Left kidney (tissue), 2 donors: ENCODE measurements around the gene ARID3B. TPM values are rescaled to one million over a fixed set of nuclear protein-coding genes. Genes with fewer than 3 reads are reported as not detected.
"Not testable (repeated sequence)": the region's sequence is repeated elsewhere in the genome, so short reads cannot be mapped to it uniquely, and the experiment has no call there.

ENCODE experiments used
- DNase-seq: peaks from one replicate; pipeline ENCODE4 v3.0.0-alpha.2; 2013
- polyA plus RNA-seq: library from polyadenylated mRNA; unstranded; fragments of 120-200 nt; gene quantifications from one replicate; pipeline ENCODE4 v1.2.1, GENCODE V29; 2013; ENCODE audit not compliant: insufficient read length

Gene ARID3B
- polyA plus RNA-seq, 1 donor, result 16.8 TPM

- DNase-seq, result no peak
Measured at GRCh38 chr15:74531144-74531811, 9.7 kb upstream of the ARID3B start.

- no peak for DNase-seq
Measured at GRCh38 chr15:74535388-74536084, 5.5 kb upstream of the ARID3B start.

- no peak for DNase-seq
Measured at GRCh38 chr15:74537736-74538135, 3.3 kb upstream of the ARID3B start.

- DNase-seq, result not testable (repeated sequence)
Measured at GRCh38 chr15:74539521-74539920, 1.5 kb upstream of the ARID3B start.

- DNase-seq, result peak; percentile 26
Measured at GRCh38 chr15:74540161-74540760, 759 bp upstream of the ARID3B start.

- DNase-seq, result peak; percentile 22
Measured at GRCh38 chr15:74541494-74542165, 610 bp downstream of the ARID3B start.

GRCh38 chr15:74542166-74543042, 1.4 kb downstream of the ARID3B start:
- DNase-seq, result no peak

- DNase-seq, result peak; percentile 18
Measured at GRCh38 chr15:74543043-74543422, 2.0 kb downstream of the ARID3B start.

GRCh38 chr15:74543583-74543982, 2.6 kb downstream of the ARID3B start:
- DNase-seq, result no peak

GRCh38 chr15:74545086-74545485, 4.1 kb downstream of the ARID3B start:
- DNase-seq, result no peak

GRCh38 chr15:74545776-74546656, 5.0 kb downstream of the ARID3B start:
- peak; percentile 97 for DNase-seq

- DNase-seq, result no peak
Measured at GRCh38 chr15:74547616-74548015, 6.6 kb downstream of the ARID3B start.

GRCh38 chr15:74548241-74548640, 7.2 kb downstream of the ARID3B start:
- no peak for DNase-seq

- DNase-seq, result no peak
Measured at GRCh38 chr15:74549816-74550215, 8.8 kb downstream of the ARID3B start.

GRCh38 chr15:74551714-74552113, 10.7 kb downstream of the ARID3B start:
- no peak for DNase-seq

- no peak for DNase-seq
Measured at GRCh38 chr15:74552773-74553441, 11.9 kb downstream of the ARID3B start.

GRCh38 chr15:74555192-74555591, 14.2 kb downstream of the ARID3B start:
- DNase-seq, result no peak

GRCh38 chr15:74558706-74559105, 17.7 kb downstream of the ARID3B start:
- DNase-seq, result no peak

GRCh38 chr15:74563442-74563841, 22.4 kb downstream of the ARID3B start:
- no peak for DNase-seq

- no peak for DNase-seq
Measured at GRCh38 chr15:74564182-74564581, 23.2 kb downstream of the ARID3B start.
